ENCODE data around the gene DACH1. TPM values are rescaled to one million over a fixed set of nuclear protein-coding genes. Genes with fewer than 3 reads are reported as not detected.

The DACH1 gene
- total RNA-seq, 1 donor from 2014 or later: 8.1 TPM

GRCh38 chr13:71576571-71576970 is 290.4 kb downstream of the DACH1 start:
- H3K27me3 ChIP-seq (ENCODE audit: low read depth): no peaks in the 10 kb centered on the region

DNA sequence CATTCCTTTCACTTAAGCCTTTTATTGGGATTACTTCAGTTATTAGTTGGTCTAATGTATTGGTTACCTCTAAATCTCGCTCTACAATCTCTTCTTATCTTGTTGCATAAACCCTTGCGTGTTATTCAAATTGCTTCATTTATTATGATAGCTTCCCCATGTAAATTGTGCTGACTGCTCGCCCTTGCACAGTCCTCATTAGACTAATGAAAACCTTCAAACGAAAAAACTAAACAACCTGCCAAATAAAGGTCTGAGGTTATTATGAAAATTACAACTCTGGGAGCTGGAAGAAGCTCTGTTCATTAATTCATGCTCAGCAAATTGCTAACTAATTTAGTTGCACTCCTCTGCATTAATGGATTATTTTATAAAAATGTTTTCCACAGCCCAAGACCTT is 320.1 kb downstream of the DACH1 start:
- no peak for DNase-seq

More at GRCh38 chr13:71576571-71576970, 290.4 kb downstream of the DACH1 start:
- Histone ChIP-seq H3K4me3 (no peak overlapping the region), H3K36me3 (no peaks in the 10 kb centered on the region), H3K9me3 (no peaks in the 10 kb centered on the region), H3K27ac (no peak overlapping the region), H3K4me1 (no peaks in the 10 kb centered on the region)
- DNase-seq: no peak
- TF ChIP-seq, protein P1, sequence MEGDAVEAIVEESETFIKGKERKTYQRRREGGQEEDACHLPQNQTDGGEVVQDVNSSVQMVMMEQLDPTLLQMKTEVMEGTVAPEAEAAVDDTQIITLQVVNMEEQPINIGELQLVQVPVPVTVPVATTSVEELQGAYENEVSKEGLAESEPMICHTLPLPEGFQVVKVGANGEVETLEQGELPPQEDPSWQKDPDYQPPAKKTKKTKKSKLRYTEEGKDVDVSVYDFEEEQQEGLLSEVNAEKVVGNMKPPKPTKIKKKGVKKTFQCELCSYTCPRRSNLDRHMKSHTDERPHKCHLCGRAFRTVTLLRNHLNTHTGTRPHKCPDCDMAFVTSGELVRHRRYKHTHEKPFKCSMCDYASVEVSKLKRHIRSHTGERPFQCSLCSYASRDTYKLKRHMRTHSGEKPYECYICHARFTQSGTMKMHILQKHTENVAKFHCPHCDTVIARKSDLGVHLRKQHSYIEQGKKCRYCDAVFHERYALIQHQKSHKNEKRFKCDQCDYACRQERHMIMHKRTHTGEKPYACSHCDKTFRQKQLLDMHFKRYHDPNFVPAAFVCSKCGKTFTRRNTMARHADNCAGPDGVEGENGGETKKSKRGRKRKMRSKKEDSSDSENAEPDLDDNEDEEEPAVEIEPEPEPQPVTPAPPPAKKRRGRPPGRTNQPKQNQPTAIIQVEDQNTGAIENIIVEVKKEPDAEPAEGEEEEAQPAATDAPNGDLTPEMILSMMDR (IDR thresholded peaks at IDR 0.05): no peak
- intact Hi-C loops (cut with DNase I): no loop called here
- no peak for ATAC-seq

GRCh38 chr13:71540098-71540497 is 326.9 kb downstream of the DACH1 start:
- intact Hi-C loops (cut with DNase I): no loop called here
- no peak for DNase-seq
- Histone ChIP-seq H3K4me1 (no peaks in the 10 kb centered on the region), H3K9me3 (no peaks in the 10 kb centered on the region), H3K4me3 (no peak overlapping the region), H3K27ac (no peak overlapping the region), H3K36me3 (no peaks in the 10 kb centered on the region), H3K27me3 (ENCODE audit: low read depth) (no peaks in the 10 kb centered on the region)
- TF ChIP-seq, protein P1 (IDR thresholded peaks at IDR 0.05): no peak
- ATAC-seq: no peak

More for the DNA sequence above, 320.1 kb downstream of the DACH1 start:
- TF ChIP-seq, protein P1 (IDR thresholded peaks at IDR 0.05): no peak
- Histone ChIP-seq H3K36me3 (no peaks in the 10 kb centered on the region), H3K27me3 (ENCODE audit: low read depth) (no peaks in the 10 kb centered on the region), H3K4me1 (no peaks in the 10 kb centered on the region), H3K4me3 (no peak overlapping the region), H3K9me3 (no peaks in the 10 kb centered on the region), H3K27ac (no peak overlapping the region)
- no peak for ATAC-seq
- intact Hi-C loops (cut with DNase I): no loop called here

DNA sequence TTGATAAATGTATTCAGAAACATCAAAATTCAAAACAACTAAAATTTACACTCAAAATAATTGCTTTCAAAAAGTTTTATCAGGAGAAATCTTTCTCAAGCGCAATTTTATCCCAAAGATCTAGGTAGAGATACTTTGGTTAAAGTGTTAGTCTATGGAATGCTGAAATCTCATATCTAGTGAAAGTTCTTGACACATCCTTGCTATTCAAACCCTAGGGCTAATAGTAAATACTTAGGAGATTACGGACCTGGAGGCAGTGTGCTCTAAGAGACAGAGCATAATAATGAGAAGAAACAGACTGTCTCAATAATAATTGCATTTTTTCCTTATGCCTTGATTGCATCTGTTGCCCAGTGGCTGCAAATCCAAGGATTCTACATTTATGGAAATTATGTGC is 330.8 kb downstream of the DACH1 start:
- DNase-seq (no peak), ATAC-seq (no peak)
- no peak overlapping the region for H3K27ac ChIP-seq
- intact Hi-C loops (cut with DNase I): no loop called here
- TF ChIP-seq, protein P1 (IDR thresholded peaks at IDR 0.05): no peak
- H3K27me3 ChIP-seq (ENCODE audit: low read depth): no peaks in the 10 kb centered on the region
- H3K4me3 ChIP-seq: no peak overlapping the region
- H3K36me3 ChIP-seq: no peaks in the 10 kb centered on the region
- no peaks in the 10 kb centered on the region for H3K9me3 ChIP-seq
- no peaks in the 10 kb centered on the region for H3K4me1 ChIP-seq

DNA sequence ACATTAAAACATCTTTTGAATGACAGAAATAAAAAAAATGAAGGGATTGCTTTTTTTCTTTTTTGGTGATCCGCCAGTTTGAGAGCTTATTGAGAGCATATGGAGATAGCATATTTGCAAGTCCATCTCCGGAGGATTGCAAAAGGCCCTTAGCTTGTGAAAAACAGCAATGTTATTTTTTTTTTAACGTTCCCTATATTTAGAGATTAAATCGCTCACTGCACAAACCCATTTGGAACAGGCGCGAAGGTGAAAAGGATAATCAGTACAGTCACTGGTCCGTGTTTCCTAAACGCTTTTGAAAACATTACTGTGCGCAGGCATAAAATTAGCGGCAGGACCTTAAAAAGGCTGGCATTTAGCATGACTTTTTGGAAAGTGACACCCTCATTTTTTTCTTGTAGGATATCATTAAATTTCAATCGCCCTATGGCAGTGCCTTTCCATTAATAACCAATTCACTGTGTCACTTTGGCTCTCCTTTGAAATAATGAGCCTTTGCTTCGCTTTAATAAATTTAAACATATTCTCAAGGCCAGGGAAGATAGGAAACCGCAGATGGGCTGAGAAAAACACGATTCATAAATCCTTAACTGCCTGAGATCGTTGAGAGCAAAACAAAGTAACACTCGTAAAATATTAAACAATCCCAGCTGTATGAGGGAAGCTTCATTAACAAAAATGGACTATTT is 342.2 kb downstream of the DACH1 start:
- no peaks in the 10 kb centered on the region for H3K4me1 ChIP-seq
- ATAC-seq (no peak), DNase-seq (no peak)
- no peaks in the 10 kb centered on the region for H3K36me3 ChIP-seq
- H3K27me3 ChIP-seq (ENCODE audit: low read depth): no peaks in the 10 kb centered on the region
- TF ChIP-seq, protein P1 (IDR thresholded peaks at IDR 0.05): no peak
- H3K27ac ChIP-seq: no peak overlapping the region
- no peaks in the 10 kb centered on the region for H3K9me3 ChIP-seq
- peak overlapping the region; percentile 15 for H3K4me3 ChIP-seq
- intact Hi-C loops (cut with DNase I): no loop called here
